Activated naive CD4-positive, alpha-beta T cell (primary cell): ENCODE data around the gene WAC.
"Not testable (repeated sequence)": the region's sequence is repeated elsewhere in the genome, so short reads cannot be mapped to it uniquely, and the experiment has no call there.

Experiments used
- DNase-seq, 4 experiments: peaks; one replicate each; lab custom pipeline; 2025; lab: John Stamatoyannopoulos, UW

The WAC gene

GRCh38 chr10:28564905-28565304 lies 32.0 kb downstream of the WAC start:
- no peak for DNase-seq

GRCh38 chr10:28566458-28567015 lies 33.6 kb downstream of the WAC start:
- no peak for DNase-seq

GRCh38 chr10:28569506-28570159 lies 36.7 kb downstream of the WAC start:
- no peak for DNase-seq

GRCh38 chr10:28570598-28570997 lies 37.7 kb downstream of the WAC start:
- DNase-seq: no peak

GRCh38 chr10:28571265-28571664 lies 38.3 kb downstream of the WAC start:
- DNase-seq: no peak

- DNase-seq: not testable (repeated sequence)
These were observed 41.3 kb downstream of the WAC start for GRCh38 chr10:28574214-28574613.

GRCh38 chr10:28575852-28576251 lies 42.9 kb downstream of the WAC start:
- no peak for DNase-seq

GRCh38 chr10:28577506-28577905 lies 44.6 kb downstream of the WAC start:
- no peak for DNase-seq

GRCh38 chr10:28578454-28578853 lies 45.5 kb downstream of the WAC start:
- no peak for DNase-seq

- DNase-seq: no peak
These were observed 47.9 kb downstream of the WAC start for GRCh38 chr10:28580825-28581224.

GRCh38 chr10:28581916-28582315 lies 49.0 kb downstream of the WAC start:
- DNase-seq: no peak

GRCh38 chr10:28585076-28585475 lies 52.2 kb downstream of the WAC start:
- no peak for DNase-seq

- DNase-seq: no peak
These were observed 53.3 kb downstream of the WAC start for GRCh38 chr10:28586176-28586575.

GRCh38 chr10:28587270-28587969 lies 54.5 kb downstream of the WAC start:
- no peak for DNase-seq

- no peak for DNase-seq
These were observed 55.0 kb downstream of the WAC start for GRCh38 chr10:28587970-28588290.

GRCh38 chr10:28592953-28593352 lies 60.0 kb downstream of the WAC start:
- no peak for DNase-seq

- DNase-seq: no peak
These were observed 60.9 kb downstream of the WAC start for GRCh38 chr10:28593811-28594210.

- no peak for DNase-seq
These were observed 61.5 kb downstream of the WAC start for GRCh38 chr10:28594406-28594805.

GRCh38 chr10:28595613-28596012 lies 62.7 kb downstream of the WAC start:
- no peak for DNase-seq

GRCh38 chr10:28600056-28600455 lies 67.1 kb downstream of the WAC start:
- DNase-seq: no peak

- no peak for DNase-seq
These were observed 68.1 kb downstream of the WAC start for GRCh38 chr10:28601012-28601411.

GRCh38 chr10:28604567-28605536 lies 71.9 kb downstream of the WAC start:
- no peak for DNase-seq

- no peak for DNase-seq
These were observed 73.7 kb downstream of the WAC start for GRCh38 chr10:28606568-28606967.
